B cell (primary cell): ENCODE data around the gene MMP11.

ENCODE experiments used
- EZH2 ChIP-seq: IDR thresholded peaks from 2 replicates; pipeline ENCODE4 v1.6.1; 2012; ENCODE audit warnings: borderline replicate concordance, low read depth, mild to moderate bottlenecking, moderate library complexity, low read length; ENCODE audit not compliant: insufficient read depth, poor library complexity, severe bottlenecking
- TF ChIP-seq, protein P1 (sequence below): fragments of 200-600 bp; IDR thresholded peaks from one replicate; pipeline ENCODE4 v1.8.0; 2022; ENCODE audit warnings: antibody characterized with exemption, mild to moderate bottlenecking

DNA sequence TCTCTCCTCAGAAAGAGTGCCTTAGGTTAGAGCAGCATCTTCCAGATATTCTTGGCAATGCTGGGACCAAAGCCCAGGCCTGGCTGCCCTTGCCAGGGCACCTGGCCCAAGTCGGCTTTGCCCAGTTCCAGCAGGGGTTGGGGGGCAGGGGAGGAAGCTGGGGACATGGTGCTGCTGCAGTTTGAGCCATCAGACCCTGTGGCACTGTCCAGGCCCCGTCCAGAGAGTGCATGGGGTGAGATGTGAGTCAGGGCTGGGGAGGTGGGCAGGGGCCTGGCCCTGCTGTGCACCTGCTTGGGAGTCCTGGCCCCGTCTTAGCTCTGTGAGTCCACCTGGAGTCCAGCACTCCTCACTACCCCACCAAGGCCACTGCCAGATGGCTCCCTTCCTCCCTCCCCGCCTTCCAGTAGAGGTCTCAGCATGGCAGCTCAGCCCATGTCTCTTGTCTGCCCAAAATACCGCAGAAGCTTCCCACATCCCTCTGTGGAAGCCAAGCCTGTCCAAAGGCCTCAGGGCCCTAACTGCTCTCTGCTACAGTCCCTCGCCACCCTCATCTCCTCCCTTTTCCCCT, 49.5 kb downstream of the MMP11 start:
- no peak for TF ChIP-seq EZH2
- TF ChIP-seq, protein P1, sequence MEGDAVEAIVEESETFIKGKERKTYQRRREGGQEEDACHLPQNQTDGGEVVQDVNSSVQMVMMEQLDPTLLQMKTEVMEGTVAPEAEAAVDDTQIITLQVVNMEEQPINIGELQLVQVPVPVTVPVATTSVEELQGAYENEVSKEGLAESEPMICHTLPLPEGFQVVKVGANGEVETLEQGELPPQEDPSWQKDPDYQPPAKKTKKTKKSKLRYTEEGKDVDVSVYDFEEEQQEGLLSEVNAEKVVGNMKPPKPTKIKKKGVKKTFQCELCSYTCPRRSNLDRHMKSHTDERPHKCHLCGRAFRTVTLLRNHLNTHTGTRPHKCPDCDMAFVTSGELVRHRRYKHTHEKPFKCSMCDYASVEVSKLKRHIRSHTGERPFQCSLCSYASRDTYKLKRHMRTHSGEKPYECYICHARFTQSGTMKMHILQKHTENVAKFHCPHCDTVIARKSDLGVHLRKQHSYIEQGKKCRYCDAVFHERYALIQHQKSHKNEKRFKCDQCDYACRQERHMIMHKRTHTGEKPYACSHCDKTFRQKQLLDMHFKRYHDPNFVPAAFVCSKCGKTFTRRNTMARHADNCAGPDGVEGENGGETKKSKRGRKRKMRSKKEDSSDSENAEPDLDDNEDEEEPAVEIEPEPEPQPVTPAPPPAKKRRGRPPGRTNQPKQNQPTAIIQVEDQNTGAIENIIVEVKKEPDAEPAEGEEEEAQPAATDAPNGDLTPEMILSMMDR: no peak
